SK-N-SH (cell line): ENCODE results near the gene TMEM259. TPM values are rescaled to one million over a fixed set of nuclear protein-coding genes. Genes with fewer than 3 reads are reported as not detected.

ENCODE experiments used
- CTCF ChIA-PET: fragments of 300-600, 350-600 bp; formaldehyde crosslinking; extraction: SDS; loops from one replicate; lab custom pipeline; 2021; lab: Yijun Ruan, JAX
- POLR2A ChIA-PET: fragments of 350-600 bp; sonication (Branson Sonifier 250); formaldehyde crosslinking; extraction: SDS; loops from one replicate; lab custom pipeline; 2020; ENCODE audit warnings: antibody characterized with exemption, inconsistent platforms; lab: Yijun Ruan, JAX
- DNase-seq: peaks from one replicate; pipeline ENCODE4 v3.0.0; 2012
- H2AFZ ChIP-seq: fragments of 200-600 bp; sonication (generic); 2 replicates; pipeline ENCODE4 v1.8.1; 2016; ENCODE audit warnings: antibody characterized with exemption, mild to moderate bottlenecking, low read depth
- H3F3A ChIP-seq: fragments of 200-600 bp; sonication (generic); replicated peaks from 2 replicates; pipeline ENCODE3; 2016; ENCODE audit warnings: antibody characterized with exemption, mild to moderate bottlenecking; ENCODE audit not compliant: insufficient read depth
- H3K27ac ChIP-seq, 2 experiments: fragments of 200-500 bp in 1 of 2; fragments of 200-600 bp in 1 of 2; sonication (Bioruptor generic) in 1 of 2; sonication (generic), shearing (Covaris generic) in 1 of 2; 2 replicates each; pipeline versions ENCODE4 v1.5.1 to v1.6.1; 2014 to 2016; ENCODE audit warnings: low read depth in 2 of 2, inconsistent platforms in 1 of 2, low read length in 1 of 2, mild to moderate bottlenecking in 1 of 2, mixed read lengths in 1 of 2
- H3K27me3 ChIP-seq: fragments of 200-600 bp; sonication (generic), shearing (Covaris generic); 2 replicates; pipeline ENCODE4 v1.6.1; 2016; ENCODE audit warnings: mixed run types; ENCODE audit not compliant: insufficient read depth
- H3K36me3 ChIP-seq, 2 experiments: fragments of 200-500 bp in 1 of 2; fragments of 200-600 bp in 1 of 2; sonication (Bioruptor generic) in 1 of 2; sonication (generic) in 1 of 2; replicated peaks in 1 of 2; 2 replicates each; pipeline versions ENCODE3 to v1.5.1; 2014 to 2016; ENCODE audit warnings: low read length in 1 of 2, mild to moderate bottlenecking in 1 of 2; ENCODE audit not compliant: insufficient read depth in 2 of 2, control insufficient read depth in 1 of 2
- H3K4me1 ChIP-seq, 2 experiments: fragments of 200-500 bp in 1 of 2; fragments of 200-600 bp in 1 of 2; sonication (Bioruptor generic) in 1 of 2; sonication (generic), shearing (Covaris generic) in 1 of 2; 2 replicates each; pipeline versions ENCODE4 v1.5.1 to v1.6.1; 2014 to 2016; ENCODE audit warnings: low read depth in 1 of 2, low read length in 1 of 2, mixed run types in 1 of 2; ENCODE audit not compliant: insufficient read depth in 2 of 2, control insufficient read depth in 1 of 2
- H3K4me2 ChIP-seq: fragments of 200-600 bp; sonication (generic), shearing (Covaris generic); 2 replicates; pipeline ENCODE4 v1.6.1; 2017; ENCODE audit warnings: mixed run types
- H3K4me3 ChIP-seq, 2 experiments: fragments of 200-500 bp in 1 of 2; fragments of 200-600 bp in 1 of 2; sonication (Bioruptor generic) in 1 of 2; sonication (generic), shearing (Covaris generic) in 1 of 2; 2 replicates each; pipeline versions ENCODE4 v1.5.1 to v1.8.1; 2014 to 2016; ENCODE audit warnings: low read depth in 2 of 2, inconsistent platforms in 1 of 2, low read length in 1 of 2, mild to moderate bottlenecking in 1 of 2, mixed read lengths in 1 of 2, moderate library complexity in 1 of 2
- H3K79me2 ChIP-seq: fragments of 200-600 bp; sonication (generic); 2 replicates; pipeline ENCODE4 v1.8.1; 2017; ENCODE audit warnings: mild to moderate bottlenecking; ENCODE audit not compliant: insufficient read depth
- H3K9ac ChIP-seq: fragments of 200-600 bp; sonication (generic); 2 replicates; pipeline ENCODE4 v1.6.1; 2017; ENCODE audit warnings: mixed run types
- H3K9me2 ChIP-seq: fragments of 200-600 bp; sonication (generic); 2 replicates; pipeline ENCODE4 v1.6.1; 2017; ENCODE audit warnings: mixed run types
- H3K9me3 ChIP-seq: fragments of 200-600 bp; sonication (generic); 2 replicates; pipeline ENCODE4 v1.6.1; 2017; ENCODE audit warnings: mixed run types, mild to moderate bottlenecking, moderate library complexity
- H4K20me1 ChIP-seq: fragments of 200-600 bp; sonication (generic); 2 replicates; pipeline ENCODE4 v1.6.1; 2017; ENCODE audit warnings: mild to moderate bottlenecking, mixed run types; ENCODE audit not compliant: insufficient read depth
- CHD2 ChIP-seq: fragments of 150-350 bp; IDR thresholded peaks from 2 replicates; pipeline ENCODE4 v1.6.1; 2018; ENCODE audit warnings: low read length; ENCODE audit not compliant: partially characterized antibody
- ELF1 ChIP-seq: IDR thresholded peaks from 2 replicates; pipeline ENCODE4 v1.4.0; 2012
- EZH2phosphoT487 ChIP-seq: fragments of 200-600 bp; sonication (generic); IDR thresholded peaks from 2 replicates; pipeline ENCODE4 v1.6.1; 2017; ENCODE audit warnings: low read depth, mixed run types, mild to moderate bottlenecking, antibody characterized with exemption, moderate library complexity, borderline replicate concordance
- FOSL2 ChIP-seq: IDR thresholded peaks from 2 replicates; pipeline ENCODE4 v1.4.0; 2012; ENCODE audit warnings: low read depth, mild to moderate bottlenecking, moderate library complexity, borderline replicate concordance
- FOXJ3 ChIP-seq: sonication (generic); formaldehyde crosslinking; IDR thresholded peaks from 2 replicates; pipeline ENCODE4 v1.5.1; 2020; ENCODE audit warnings: mild to moderate bottlenecking, missing genetic modification reagents
- GABPA ChIP-seq: IDR thresholded peaks from 2 replicates; pipeline ENCODE4 v1.4.0; 2012; ENCODE audit warnings: low read depth, mild to moderate bottlenecking
- GATA2 ChIP-seq: sonication (generic); formaldehyde crosslinking; IDR thresholded peaks from 2 replicates; pipeline ENCODE4 v1.5.0; 2020; ENCODE audit warnings: mild to moderate bottlenecking, missing genetic modification reagents
- MXI1 ChIP-seq: IDR thresholded peaks from 2 replicates; pipeline ENCODE4 v1.6.1; 2012; ENCODE audit warnings: mild to moderate bottlenecking, low read depth, low read length, improper control_type of control experiment
- NRF1 ChIP-seq: IDR thresholded peaks from 2 replicates; pipeline ENCODE4 v1.6.1; 2012; ENCODE audit warnings: low read depth, mild to moderate bottlenecking, low read length
- POLR2AphosphoS5 ChIP-seq: IDR thresholded peaks from 2 replicates; pipeline ENCODE4 v1.6.1; 2012; ENCODE audit warnings: low read depth, low read length
- RFX5 ChIP-seq: IDR thresholded peaks from 2 replicates; pipeline ENCODE4 v1.6.1; 2012; ENCODE audit warnings: mild to moderate bottlenecking, improper control_type of control experiment, low read length
- RXRA ChIP-seq: IDR thresholded peaks from 2 replicates; pipeline ENCODE4 v1.4.0; 2012; ENCODE audit warnings: low read depth, mild to moderate bottlenecking, borderline replicate concordance
- SIN3A ChIP-seq: IDR thresholded peaks from 2 replicates; pipeline ENCODE4 v1.6.1; 2012; ENCODE audit warnings: low read depth, mild to moderate bottlenecking, low read length, moderate library complexity, borderline replicate concordance
- USF1 ChIP-seq: IDR thresholded peaks from 2 replicates; pipeline ENCODE4 v1.4.0; 2012; ENCODE audit warnings: low read depth, borderline replicate concordance
- WGBS: methylation state at CpG from one replicate; pipeline ENCODE4 v1.1.6; 2017; ENCODE audit warnings: low lambda C conversion rate; 5-methylcytosine and 5-hydroxymethylcytosine counted together
- polyA plus RNA-seq, 3 experiments: library from polyadenylated mRNA; depleted of rRNA; stranded (reverse); fragments of >200 nt; gene quantifications; 2 replicates each; pipeline ENCODE4 v1.2.3, GENCODE V29; 2012
- TF ChIP-seq, protein P1 (sequence below): IDR thresholded peaks from 2 replicates; pipeline ENCODE4 v1.6.1; 2012; ENCODE audit warnings: mild to moderate bottlenecking, low read depth, low read length, moderate library complexity

The TMEM259 gene
- polyA plus RNA-seq, 1 of the 3 experiments (the other 2 are of a cell fraction) = 138 TPM

- no peak overlapping the region for H3K9ac ChIP-seq
- 95% methylated on average over 11 of the region's 29 CpGs for WGBS
Observed at GRCh38 chr19:973726-974563, 47.0 kb downstream of the TMEM259 start.

GRCh38 chr19:972281-972680 is 48.6 kb downstream of the TMEM259 start:
- ChIA-PET CTCF (interaction anchor here (3.8 kb wide), 1 partner anchor 10 kb away, joined by 30 read pairs; the partner anchor contains the start of gene WDR18), POLR2A (no interaction called here)
- peaks cover 3% of the 10 kb centered on the region for H3F3A ChIP-seq
- H2AFZ ChIP-seq = no peak overlapping the region
- no peak overlapping the region for H3K4me3 ChIP-seq
- no peak for TF ChIP-seq FOXJ3 (CRISPR knock-in tag)
- TF ChIP-seq NRF1 = no peak
- TF ChIP-seq SIN3A = no peak
- TF ChIP-seq EZH2phosphoT487 = no peak
- no peak for TF ChIP-seq GABPA
- TF ChIP-seq, protein P1, sequence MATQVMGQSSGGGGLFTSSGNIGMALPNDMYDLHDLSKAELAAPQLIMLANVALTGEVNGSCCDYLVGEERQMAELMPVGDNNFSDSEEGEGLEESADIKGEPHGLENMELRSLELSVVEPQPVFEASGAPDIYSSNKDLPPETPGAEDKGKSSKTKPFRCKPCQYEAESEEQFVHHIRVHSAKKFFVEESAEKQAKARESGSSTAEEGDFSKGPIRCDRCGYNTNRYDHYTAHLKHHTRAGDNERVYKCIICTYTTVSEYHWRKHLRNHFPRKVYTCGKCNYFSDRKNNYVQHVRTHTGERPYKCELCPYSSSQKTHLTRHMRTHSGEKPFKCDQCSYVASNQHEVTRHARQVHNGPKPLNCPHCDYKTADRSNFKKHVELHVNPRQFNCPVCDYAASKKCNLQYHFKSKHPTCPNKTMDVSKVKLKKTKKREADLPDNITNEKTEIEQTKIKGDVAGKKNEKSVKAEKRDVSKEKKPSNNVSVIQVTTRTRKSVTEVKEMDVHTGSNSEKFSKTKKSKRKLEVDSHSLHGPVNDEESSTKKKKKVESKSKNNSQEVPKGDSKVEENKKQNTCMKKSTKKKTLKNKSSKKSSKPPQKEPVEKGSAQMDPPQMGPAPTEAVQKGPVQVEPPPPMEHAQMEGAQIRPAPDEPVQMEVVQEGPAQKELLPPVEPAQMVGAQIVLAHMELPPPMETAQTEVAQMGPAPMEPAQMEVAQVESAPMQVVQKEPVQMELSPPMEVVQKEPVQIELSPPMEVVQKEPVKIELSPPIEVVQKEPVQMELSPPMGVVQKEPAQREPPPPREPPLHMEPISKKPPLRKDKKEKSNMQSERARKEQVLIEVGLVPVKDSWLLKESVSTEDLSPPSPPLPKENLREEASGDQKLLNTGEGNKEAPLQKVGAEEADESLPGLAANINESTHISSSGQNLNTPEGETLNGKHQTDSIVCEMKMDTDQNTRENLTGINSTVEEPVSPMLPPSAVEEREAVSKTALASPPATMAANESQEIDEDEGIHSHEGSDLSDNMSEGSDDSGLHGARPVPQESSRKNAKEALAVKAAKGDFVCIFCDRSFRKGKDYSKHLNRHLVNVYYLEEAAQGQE = no peak
- TF ChIP-seq POLR2AphosphoS5 = no peak
- no peaks in the 10 kb centered on the region for H3K9me2 ChIP-seq
- peaks cover 14 to 30% of the 10 kb centered on the region in 2 experiments for H3K36me3 ChIP-seq
- H3K27me3 ChIP-seq = no peaks in the 10 kb centered on the region
- no peaks in the 10 kb centered on the region for H3K4me1 ChIP-seq
- H3K9me3 ChIP-seq = no peaks in the 10 kb centered on the region
- H3K4me2 ChIP-seq = no peak overlapping the region
- no peak overlapping the region for H3K9ac ChIP-seq
- no peak for DNase-seq
- H3K79me2 ChIP-seq = no peaks in the 10 kb centered on the region
- WGBS = 96% methylated on average over 6 of the region's 6 CpGs
- H4K20me1 ChIP-seq = no peaks in the 10 kb centered on the region
- H3K27ac ChIP-seq = no peak overlapping the region

More at GRCh38 chr19:973726-974563, 47.0 kb downstream of the TMEM259 start:
- Histone ChIP-seq H2AFZ (no peak overlapping the region), H3K4me3 (no peak overlapping the region), H3K9me2 (no peaks in the 10 kb centered on the region), H3K4me1 (no peaks in the 10 kb centered on the region), H4K20me1 (no peaks in the 10 kb centered on the region), H3K27ac (no peak overlapping the region), H3F3A (peaks cover 3% of the 10 kb centered on the region), H3K79me2 (no peaks in the 10 kb centered on the region), H3K4me2 (no peak overlapping the region), H3K27me3 (no peaks in the 10 kb centered on the region)
- CTCF ChIA-PET = interaction anchor here (0.6 to 1.0 kb wide), 2 partner anchors 8 to 10 kb away, joined by 3 to 4 read pairs; partner anchors contain the start of gene WDR18
- POLR2A ChIA-PET = no interaction called here
- DNase-seq = no peak
- TF ChIP-seq RXRA (no peak), FOSL2 (no peak), ELF1 (no peak), CHD2 (no peak), RFX5 (no peak), GATA2 (CRISPR knock-in tag) (no peak), USF1 (no peak), MXI1 (no peak)
- TF ChIP-seq, protein P1 = no peak
- TF ChIP-seq, all 33 proteins: peak for 0
- H3K9me3 ChIP-seq = no peaks in the 10 kb centered on the region
- H3K36me3 ChIP-seq = peaks cover 8 to 25% of the 10 kb centered on the region in 2 experiments
